HG03175 (cell line): ENCODE measurements around the gene POLE3.
"Not testable (repeated sequence)": the region's sequence is repeated elsewhere in the genome, so short reads cannot be mapped to it uniquely, and the experiment has no call there.

ENCODE experiments used
- ATAC-seq: cut with Tn5 transposase; IDR thresholded peaks from one replicate; pipeline ENCODE4 v1.9.1; 2021; ENCODE audit warnings: mild to moderate bottlenecking, moderate library complexity; ENCODE audit not compliant: unreplicated experiment

Gene POLE3

GRCh38 chr9:113410207-113410864 lies at the start of gene POLE3, which contains the start of gene C9orf43:
POLE3 (minus strand) TSS chr9:113410675; CDS start chr9:113410293, 382 bp downstream.
C9orf43 (plus strand) TSS chr9:113410747; CDS start chr9:113413494, 2,747 bp downstream.
- peak; percentile 93 for ATAC-seq

GRCh38 chr9:113456235-113456634 lies 45.8 kb upstream of the POLE3 start:
- ATAC-seq: no peak

DNA sequence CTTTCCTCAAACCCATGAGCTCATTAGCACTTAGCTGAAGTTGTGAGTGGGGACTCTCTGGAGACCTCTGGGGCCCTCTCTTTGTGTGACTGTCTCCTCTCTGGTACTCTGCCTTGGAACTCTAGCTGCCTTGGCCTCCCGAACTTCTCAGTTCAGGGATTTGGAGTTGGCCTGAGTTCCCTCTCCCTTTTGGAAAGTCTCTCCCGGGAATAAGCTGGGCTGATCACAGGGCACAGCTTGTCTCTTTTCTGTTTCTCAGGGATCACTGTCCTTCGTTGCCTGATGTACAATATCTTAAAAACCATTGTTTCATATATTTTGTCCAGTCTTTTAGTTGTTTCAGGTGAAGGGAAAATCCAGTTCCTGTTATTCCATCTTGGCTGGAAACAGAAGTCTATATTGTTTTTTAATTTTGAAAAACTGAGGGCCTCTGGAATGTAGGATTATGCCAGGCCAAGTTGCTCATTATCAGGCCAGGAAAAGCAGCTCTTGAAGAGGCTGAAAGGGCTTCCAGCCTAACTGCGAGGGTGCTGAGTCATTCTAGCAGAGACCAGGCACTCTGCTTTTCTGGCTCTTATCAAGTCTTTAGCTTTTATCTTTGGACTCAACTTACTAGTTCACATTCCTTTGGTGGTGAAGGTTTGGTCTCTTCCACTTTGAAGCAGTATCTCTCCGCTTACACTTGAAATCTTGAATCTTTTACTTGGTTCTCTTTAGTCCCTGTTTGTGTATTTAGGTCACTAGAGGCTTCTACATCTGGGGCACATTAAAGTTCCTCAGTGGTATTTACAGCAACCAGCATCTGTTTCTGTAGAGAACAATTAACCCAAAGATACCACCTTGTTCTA lies 44.7 kb upstream of the POLE3 start:
- no peak for ATAC-seq

- no peak for ATAC-seq
Observed at GRCh38 chr9:113452113-113452605, 41.7 kb upstream of the POLE3 start.

DNA sequence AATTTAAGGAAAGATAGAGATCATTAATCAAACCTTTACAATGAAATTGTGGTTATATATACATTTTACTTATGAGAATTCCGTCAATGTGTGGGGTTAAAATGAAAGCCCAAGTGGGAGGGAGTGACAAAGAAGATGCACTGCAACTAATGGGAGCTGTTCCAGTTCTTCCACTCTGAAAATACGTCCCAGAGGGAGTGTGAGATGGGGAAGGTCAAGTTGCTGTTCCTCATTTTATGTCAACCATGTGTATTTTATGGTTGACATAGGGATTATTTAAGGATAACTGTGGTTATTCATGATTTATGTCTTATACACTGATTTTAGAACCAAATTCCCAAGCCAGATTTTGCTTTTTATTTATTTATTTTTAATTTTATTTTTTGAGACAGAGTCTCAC lies 38.9 kb upstream of the POLE3 start:
- no peak for ATAC-seq

- no peak for ATAC-seq
Observed at GRCh38 chr9:113446323-113446740, 35.9 kb upstream of the POLE3 start.

- no peak for ATAC-seq
Observed at GRCh38 chr9:113444736-113445135, 34.3 kb upstream of the POLE3 start.

- not testable (repeated sequence) for ATAC-seq
Observed at GRCh38 chr9:113437716-113438115, 27.2 kb upstream of the POLE3 start.

GRCh38 chr9:113436728-113437515 lies 26.4 kb upstream of the POLE3 start:
- ATAC-seq: no peak

- ATAC-seq: no peak
Observed at GRCh38 chr9:113431191-113431590, 20.7 kb upstream of the POLE3 start.

DNA sequence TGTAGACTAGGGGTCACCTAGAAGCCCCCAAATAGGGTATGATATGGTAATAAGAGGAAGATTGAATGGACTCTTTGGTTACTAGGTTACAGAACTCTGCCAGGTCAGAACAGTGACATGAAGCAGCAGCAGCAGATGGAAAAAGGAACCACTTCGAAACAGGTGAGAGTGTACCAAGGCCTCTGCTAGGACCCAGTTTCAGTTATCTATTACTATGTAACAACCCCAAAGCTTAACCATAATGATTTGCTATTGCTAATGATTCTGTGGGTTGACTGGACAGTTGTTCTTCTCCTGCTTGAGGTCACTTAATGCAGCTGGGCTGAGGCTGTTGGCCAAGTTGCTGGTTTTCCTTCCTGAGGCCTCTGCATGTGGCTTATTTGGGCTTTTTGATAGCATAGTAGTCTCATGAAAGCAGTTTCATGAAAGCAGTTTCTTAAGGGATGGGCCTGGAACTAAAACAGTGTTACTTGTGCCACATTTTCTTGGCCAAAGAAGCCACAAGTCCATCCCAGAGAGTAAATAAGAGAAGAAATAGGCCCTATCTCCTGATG lies 17.7 kb upstream of the POLE3 start:
- ATAC-seq: peak; percentile 57

GRCh38 chr9:113427629-113428028 lies 17.2 kb upstream of the POLE3 start:
- no peak for ATAC-seq

- ATAC-seq: no peak
Observed at GRCh38 chr9:113426701-113427100, 16.2 kb upstream of the POLE3 start.

DNA sequence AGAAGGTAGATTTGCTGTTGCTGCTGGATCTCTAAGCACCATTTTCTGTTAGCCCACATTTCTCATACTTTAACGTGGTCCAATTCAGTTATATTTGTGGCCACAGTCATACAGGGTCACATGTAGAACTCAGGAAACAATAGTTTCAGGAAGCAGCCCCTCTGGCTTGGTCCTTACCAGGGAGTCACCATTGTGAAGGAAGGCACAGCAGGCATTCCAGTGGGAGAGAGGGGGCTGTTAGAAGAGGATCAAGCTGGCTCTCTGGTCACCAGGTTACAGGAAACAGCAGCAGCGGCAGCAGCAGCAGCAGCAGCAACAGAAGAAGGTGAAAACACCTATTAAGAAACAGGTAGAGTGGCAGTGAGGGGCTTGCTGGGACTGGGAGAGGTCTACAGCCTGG lies 14.6 kb upstream of the POLE3 start:
- no peak for ATAC-seq

GRCh38 chr9:113421726-113422125 lies 11.3 kb upstream of the POLE3 start:
- no peak for ATAC-seq

GRCh38 chr9:113417370-113417769 lies 6.9 kb upstream of the POLE3 start:
- no peak for ATAC-seq

DNA sequence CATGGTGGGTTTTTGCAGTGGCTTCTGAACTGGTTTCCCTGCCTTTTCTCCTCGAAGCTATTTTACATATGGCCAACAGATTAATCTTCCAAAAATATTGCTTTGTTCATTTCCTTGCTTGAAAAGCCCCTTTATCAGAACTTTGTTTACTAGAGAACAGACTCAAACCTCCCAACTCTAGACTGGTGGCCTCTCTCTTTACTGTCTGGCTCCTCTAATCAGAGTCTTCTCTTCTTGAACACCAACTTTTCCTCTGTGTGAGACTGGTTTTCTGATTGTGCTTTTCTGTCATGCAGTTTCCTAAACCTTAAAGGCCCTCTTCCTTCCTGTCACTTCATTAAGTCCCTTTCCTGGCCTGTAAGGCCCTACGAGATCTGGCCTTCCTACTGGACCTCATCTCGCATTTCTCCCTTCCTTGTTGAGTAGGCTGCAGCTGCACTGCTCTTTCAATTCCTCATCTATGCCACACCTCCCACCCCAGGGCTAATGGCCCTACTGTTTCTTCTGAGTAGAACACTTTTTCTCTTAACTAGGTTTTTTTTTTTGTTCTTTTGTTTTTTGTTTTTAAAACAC lies 5.8 kb upstream of the POLE3 start:
- ATAC-seq: peak; percentile 98

- peak; percentile 18 for ATAC-seq
Observed at GRCh38 chr9:113409883-113410206, 630 bp downstream of the POLE3 start.

DNA sequence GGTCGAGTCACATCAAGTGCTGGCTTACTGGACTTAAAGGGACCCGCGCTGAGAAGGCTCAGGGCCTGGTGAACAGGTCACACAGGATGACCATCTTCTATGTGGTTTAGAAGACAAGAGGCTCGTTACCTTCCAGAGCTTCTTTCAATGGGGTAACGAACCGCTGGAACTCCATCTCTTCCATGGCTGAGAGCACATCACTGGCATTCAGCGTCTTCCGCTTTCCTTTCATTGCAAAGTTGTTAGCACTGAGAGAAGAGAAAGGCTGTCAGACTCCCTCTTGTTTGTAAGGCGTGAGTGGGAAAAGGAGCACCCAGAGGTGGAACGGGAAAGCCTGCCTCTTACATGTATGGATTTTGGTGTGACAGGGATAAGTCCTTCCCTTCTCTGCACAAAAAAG lies 994 bp downstream of the POLE3 start:
- ATAC-seq: no peak

GRCh38 chr9:113406873-113407511 lies 3.5 kb downstream of the POLE3 start:
- ATAC-seq: not testable (repeated sequence)
